GM18951 (cell line): ENCODE data around the gene MESP1.
"Not testable (repeated sequence)": the region's sequence is repeated elsewhere in the genome, so short reads cannot be mapped to it uniquely, and the experiment has no call there.

Source experiments
- POLR2A ChIP-seq: IDR thresholded peaks from 4 replicates; pipeline ENCODE4 v1.6.1; 2011; ENCODE audit warnings: mild to moderate bottlenecking; ENCODE audit not compliant: insufficient read length, insufficient read depth; ENCODE audit errors: extremely low read depth
- in situ Hi-C: fragments of 300-500 bp; cut with MboI; formaldehyde crosslinking; loops from one replicate; pipeline ENCODE4 v1.12.0; 2022; ENCODE audit warnings: low sequenced_read_pairs, mixed read lengths, inconsistent platforms; ENCODE audit not compliant: unreplicated experiment

Gene MESP1, protein sequence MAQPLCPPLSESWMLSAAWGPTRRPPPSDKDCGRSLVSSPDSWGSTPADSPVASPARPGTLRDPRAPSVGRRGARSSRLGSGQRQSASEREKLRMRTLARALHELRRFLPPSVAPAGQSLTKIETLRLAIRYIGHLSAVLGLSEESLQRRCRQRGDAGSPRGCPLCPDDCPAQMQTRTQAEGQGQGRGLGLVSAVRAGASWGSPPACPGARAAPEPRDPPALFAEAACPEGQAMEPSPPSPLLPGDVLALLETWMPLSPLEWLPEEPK

DNA sequence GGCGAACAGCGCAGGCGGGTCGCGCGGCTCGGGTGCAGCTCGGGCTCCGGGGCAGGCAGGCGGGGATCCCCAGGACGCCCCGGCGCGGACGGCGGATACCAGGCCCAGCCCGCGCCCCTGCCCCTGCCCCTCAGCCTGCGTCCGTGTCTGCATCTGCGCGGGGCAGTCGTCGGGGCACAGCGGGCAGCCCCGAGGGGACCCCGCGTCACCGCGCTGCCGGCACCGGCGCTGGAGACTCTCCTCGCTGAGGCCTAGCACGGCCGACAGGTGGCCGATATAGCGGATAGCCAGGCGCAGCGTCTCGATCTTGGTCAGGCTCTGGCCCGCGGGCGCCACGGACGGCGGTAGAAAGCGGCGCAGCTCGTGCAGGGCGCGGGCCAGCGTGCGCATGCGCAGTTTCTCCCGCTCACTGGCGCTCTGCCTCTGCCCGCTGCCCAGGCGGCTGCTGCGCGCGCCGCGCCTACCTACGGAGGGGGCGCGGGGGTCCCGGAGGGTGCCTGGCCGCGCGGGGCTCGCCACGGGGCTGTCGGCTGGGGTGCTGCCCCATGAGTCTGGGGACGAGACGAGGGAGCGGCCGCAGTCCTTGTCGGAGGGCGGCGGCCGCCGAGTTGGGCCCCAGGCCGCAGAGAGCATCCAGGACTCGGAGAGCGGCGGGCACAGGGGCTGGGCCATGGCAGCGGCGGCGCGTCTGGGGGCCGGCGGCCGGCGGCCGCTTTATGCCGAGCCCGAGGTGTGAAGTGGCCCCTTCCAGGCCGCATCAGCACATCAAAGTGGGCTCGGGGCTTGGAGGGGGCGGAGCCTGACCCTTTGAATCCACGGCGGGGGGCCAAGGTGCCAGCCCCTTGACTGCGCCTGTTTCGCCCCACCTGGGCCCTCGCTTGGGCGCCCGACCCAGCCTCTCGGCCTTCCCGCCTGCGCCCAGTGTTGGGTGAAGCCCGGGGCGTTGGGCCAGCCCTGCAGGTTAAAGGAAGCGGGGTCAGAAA lies at the start of gene MESP1:
Gene MESP1, minus strand, starts transcription at position 690 of the 983 bp plus-strand sequence. Its CDS starts 18 bp downstream, at position 672.
- in situ Hi-C loops: loop anchor here (5.0 to 10.0 kb wide), 2 partner anchors 126 to 334 kb away; no protein-coding TSS in a partner anchor
- peak; percentile 66 for TF ChIP-seq POLR2A

DNA sequence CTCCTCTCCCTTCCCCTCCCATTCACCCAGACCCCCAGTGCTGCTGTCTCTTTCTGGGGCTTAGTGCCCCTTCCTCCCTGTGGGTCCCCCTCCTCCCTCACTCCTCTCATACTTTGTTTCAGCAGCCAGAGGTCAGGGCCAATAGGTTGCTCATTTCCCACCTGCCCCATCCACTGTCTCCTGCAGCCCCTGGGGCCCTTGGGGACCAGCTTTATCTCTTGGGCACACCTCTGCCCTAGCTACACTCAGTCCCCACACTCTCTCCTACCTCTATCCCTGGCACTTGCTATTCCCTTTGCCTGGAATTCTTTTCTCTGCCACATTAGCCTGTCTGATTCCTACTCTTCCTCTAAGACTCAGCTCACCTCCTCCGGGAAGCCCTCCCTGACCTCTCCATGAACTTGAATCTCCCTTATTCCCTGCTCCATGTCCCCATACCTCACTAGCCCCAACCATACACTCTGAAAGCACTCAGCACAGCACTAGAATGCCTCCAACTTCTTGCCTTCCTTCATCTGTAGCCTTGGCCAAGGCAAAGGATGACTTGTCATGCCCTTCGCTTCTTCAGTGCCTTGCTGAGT lies 49.0 kb upstream of the MESP1 start:
- TF ChIP-seq POLR2A: no peak
- in situ Hi-C loops: no loop called here

DNA sequence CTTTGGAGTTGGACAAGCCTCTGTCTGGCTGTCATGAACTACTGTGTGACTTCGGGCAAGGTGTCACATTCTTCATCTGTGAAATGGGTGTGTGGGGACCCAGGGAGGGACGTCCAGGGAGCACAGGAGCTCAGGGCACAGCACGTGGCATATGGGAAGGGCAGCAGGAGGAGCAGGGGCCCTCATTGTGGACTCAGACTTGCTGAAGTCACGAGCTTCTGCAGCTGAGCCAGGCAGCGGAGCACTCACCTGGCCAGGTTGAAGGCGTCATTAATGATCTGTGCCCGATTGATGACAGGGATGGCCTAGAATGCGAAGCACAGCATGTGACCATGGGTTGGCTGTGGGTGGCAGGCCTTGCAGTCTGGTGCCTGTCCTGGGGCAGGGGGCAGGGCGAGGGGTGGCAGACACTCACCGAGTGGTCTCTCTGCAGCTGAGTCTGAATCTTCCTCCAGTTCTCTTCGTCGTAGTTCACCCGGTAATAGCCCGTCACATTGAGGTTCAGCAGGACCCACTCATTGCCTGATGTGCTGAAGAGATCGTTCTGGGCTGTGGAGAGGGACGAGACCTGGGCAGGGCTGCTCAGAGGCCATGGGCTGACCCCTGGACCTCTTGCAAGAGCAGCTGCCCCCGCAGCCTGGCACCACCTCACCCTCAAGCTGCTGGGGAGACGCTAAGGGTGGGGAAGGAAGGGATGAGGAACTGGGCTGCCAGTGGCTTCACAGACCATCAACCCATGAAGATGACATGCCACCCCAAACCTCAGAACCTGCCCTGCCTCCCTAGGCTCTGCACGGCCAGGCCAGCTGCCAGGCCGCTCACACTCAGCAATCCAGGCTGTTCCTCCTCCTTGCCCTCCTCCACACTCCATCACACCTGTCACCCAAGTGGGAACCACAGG lies 48.2 kb upstream of the MESP1 start:
- in situ Hi-C loops: no loop called here
- no peak for TF ChIP-seq POLR2A

DNA sequence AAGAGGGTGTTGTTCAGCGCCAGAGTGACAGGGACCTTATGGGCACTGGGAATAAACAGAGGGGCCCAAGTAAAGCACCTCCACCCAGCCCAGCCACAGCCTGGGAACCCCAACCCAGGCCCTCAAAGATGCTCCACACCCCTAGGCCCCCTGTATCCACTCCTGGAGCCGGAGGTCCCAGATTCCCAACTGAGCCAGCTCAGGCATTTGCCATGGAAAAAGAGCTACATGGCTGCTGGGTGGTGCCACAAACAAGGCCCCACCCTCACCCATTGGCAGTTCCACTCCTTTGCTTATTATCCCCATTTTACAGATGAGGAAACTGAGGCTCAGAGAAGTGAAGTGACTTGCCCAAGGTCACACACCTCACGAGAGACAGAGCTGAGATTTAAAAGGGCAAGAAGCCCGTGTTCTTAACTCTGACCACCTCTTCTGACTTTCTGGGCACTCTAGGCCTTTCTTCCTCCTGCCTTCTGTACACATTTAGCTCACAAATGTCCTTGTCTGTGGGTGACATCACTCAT lies 46.7 kb upstream of the MESP1 start:
- in situ Hi-C loops: no loop called here
- no peak for TF ChIP-seq POLR2A

DNA sequence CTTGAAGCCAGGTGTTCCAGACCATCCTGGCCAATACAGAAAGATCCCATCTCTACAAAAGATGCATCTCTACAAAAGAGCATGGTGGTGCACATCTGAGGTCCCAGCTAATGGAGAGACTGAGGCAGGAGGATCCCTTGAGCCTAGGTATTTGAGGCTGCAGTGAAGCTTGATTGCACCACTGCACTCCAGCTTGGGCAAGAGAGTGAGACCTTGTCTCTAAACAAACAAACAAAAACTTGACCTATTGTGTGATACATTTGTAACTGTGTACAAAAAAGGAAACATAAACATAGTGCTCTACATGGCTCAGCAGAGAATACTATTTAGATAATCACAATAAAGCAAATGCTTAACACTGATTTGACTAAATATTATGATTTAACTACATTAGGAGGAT lies 44.9 kb upstream of the MESP1 start:
- TF ChIP-seq POLR2A: no peak
- in situ Hi-C loops: no loop called here

DNA sequence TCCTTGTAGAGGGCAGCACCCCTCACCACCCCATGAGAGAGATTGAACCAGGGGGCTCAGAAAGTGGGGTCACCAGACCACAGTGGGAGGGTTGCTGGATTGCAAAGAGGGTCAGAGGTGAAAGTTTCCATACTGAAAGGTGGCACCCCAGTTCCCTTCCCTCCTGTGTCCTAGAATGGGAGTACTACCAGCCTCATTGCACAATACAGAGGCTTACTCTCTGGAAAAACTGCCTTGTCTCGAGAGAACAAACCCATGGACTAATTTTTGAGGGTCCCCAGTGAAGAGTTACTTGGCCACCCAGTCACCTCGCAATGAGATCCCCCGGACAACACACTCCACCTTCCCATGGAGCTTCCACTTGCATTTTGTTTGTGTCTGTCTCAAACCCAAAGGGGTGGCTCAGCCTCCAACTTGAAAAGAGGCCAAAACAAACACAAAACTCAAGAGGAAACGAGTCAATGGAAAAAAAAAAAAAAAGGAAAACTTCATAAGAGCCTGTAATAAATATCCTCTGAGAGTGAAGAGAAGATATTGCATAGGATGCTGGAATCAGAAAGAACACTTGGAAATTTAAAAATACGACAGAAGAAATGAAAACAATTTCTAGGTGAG lies 43.7 kb upstream of the MESP1 start:
- no peak for TF ChIP-seq POLR2A
- in situ Hi-C loops: no loop called here

DNA sequence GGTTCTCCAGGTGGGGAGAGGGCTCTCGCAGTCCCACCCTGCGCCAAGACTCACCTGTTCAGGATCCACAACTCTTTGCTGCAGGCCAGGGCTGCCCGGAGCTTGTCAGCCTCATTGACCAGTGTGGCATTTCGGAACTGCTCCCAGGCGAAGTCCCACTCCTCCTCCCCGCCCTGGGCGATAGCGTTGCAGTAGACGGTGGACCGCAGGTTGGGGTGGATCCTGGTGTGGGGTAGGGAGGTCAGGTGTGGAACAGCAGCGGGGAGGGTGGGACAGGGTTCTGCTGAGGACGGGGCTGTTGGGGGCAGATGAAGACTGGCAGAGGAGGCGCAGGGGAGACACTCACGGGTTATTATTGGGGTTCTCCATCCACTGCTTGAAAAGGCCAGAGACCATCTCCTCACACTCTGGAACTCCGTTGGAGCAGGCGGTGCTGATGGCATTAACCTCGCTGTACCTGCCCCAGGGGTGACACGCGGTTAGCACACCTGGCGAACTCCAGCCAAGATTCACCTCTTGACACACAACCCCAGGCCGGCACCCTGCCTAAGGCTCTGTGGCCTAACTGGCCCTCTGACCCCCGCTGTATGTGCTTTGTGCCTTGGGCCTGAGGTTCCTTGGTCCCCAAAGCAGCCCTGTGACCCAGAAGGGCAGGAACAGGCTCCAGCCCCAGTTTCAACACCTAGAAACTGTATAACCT lies 41.2 kb upstream of the MESP1 start:
- in situ Hi-C loops: no loop called here
- no peak for TF ChIP-seq POLR2A

DNA sequence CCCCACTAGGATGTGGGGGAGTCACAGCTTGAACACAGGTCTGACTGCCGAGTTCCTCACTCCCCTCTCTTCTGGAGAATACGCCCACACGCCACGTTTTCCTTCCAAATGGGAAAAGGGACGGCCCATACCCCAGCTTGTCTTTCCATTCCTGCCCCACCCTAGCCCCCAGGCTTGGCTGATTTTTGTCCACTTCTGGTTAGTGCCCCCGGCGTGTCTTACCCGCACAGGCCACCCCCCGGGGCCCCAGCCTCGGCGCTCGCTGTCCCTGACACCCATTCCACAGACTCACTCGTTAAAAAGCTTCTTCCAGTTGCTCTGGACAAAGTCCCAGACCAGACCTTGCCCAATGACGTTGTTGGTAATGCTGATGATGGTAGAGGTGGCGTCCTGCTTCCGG lies 39.6 kb upstream of the MESP1 start:
- TF ChIP-seq POLR2A: no peak
- in situ Hi-C loops: no loop called here

- in situ Hi-C loops: no loop called here
- TF ChIP-seq POLR2A: no peak
Measured at GRCh38 chr15:89790206-89790605, 39.2 kb upstream of the MESP1 start.

- in situ Hi-C loops: not testable (repeated sequence)
Measured at GRCh38 chr15:89788585-89788984, 37.5 kb upstream of the MESP1 start.

GRCh38 chr15:89787944-89788343 lies 36.9 kb upstream of the MESP1 start:
- TF ChIP-seq POLR2A: no peak
- in situ Hi-C loops: no loop called here
